Caco-2 (cell line): ENCODE results near the gene UBE2J2. TPM values are rescaled to one million over a fixed set of nuclear protein-coding genes. Genes with fewer than 3 reads are reported as not detected.

Experiments used
- BruUV-seq: library from RNA; stranded (reverse); fragments of 400-500 nt; replicated peaks from 2 replicates; lab custom pipeline; 2021; lab: Mats Ljungman, UMichigan
- CTCF ChIA-PET: fragments of 300-600 bp; sonication (Branson Sonifier 250); formaldehyde crosslinking; loops from one replicate; lab custom pipeline; 2022; ENCODE audit warnings: antibody characterized with exemption; lab: Charles Lee
- POLR2A ChIA-PET: fragments of 300-600 bp; sonication (Branson Sonifier 250); formaldehyde crosslinking; loops from one replicate; lab custom pipeline; 2022; ENCODE audit warnings: antibody characterized with exemption; lab: Charles Lee
- DNase-seq, 2 experiments: peaks; one replicate each; pipeline versions ENCODE4 v3.0.0 to v3.0.0-alpha.2; 2020 to 2022
- H3K27me3 ChIP-seq: replicated peaks from 2 replicates; pipeline ENCODE4 v1.6.0; 2011; ENCODE audit warnings: low read length; ENCODE audit not compliant: control insufficient read depth, insufficient read depth
- H3K36me3 ChIP-seq: 2 replicates; pipeline ENCODE4 v1.5.1; 2011; ENCODE audit warnings: low read length; ENCODE audit not compliant: control insufficient read depth, insufficient read depth
- H3K4me1 ChIP-seq: fragments of 250-450 bp; sonication (Bioruptor Pico); 2 replicates; pipeline ENCODE4 v1.5.1; 2020; ENCODE audit warnings: mild to moderate bottlenecking
- H3K4me3 ChIP-seq: 2 replicates; pipeline ENCODE4 v1.5.1; 2011; ENCODE audit warnings: low read depth, mild to moderate bottlenecking, control low read depth, low read length
- H3K9me3 ChIP-seq: fragments of 250-450 bp; sonication (Bioruptor Pico); 2 replicates; pipeline ENCODE4 v1.5.1; 2020; ENCODE audit warnings: mild to moderate bottlenecking, moderate library complexity
- H3K27ac Mint-ChIP-seq: one replicate; pipeline ENCODE4 v1.8.0; 2022; ENCODE audit warnings: mixed read lengths; ENCODE audit not compliant: unreplicated experiment
- H3K27me3 Mint-ChIP-seq: one replicate; pipeline ENCODE4 v1.8.0; 2022; ENCODE audit warnings: mixed read lengths; ENCODE audit not compliant: insufficient read depth, unreplicated experiment
- H3K36me3 Mint-ChIP-seq: one replicate; pipeline ENCODE4 v1.8.0; 2022; ENCODE audit warnings: mild to moderate bottlenecking, mixed read lengths; ENCODE audit not compliant: insufficient read depth, unreplicated experiment
- H3K4me1 Mint-ChIP-seq: one replicate; pipeline ENCODE4 v1.8.0; 2022; ENCODE audit warnings: low read depth, mixed read lengths; ENCODE audit not compliant: unreplicated experiment
- H3K4me3 Mint-ChIP-seq: one replicate; pipeline ENCODE4 v1.8.0; 2022; ENCODE audit warnings: mild to moderate bottlenecking, moderate library complexity, mixed read lengths; ENCODE audit not compliant: unreplicated experiment
- H3K9me3 Mint-ChIP-seq: one replicate; pipeline ENCODE4 v1.8.0; 2022; ENCODE audit warnings: mixed read lengths; ENCODE audit not compliant: unreplicated experiment
- CTCF ChIP-seq, 2 experiments: fragments of 200-600 bp in 1 of 2; IDR thresholded peaks; 1 replicate in 1 of 2; 2 replicates in 1 of 2; pipeline versions ENCODE4 v1.5.1 to v1.8.0; 2011 to 2022; ENCODE audit warnings: antibody characterized with exemption in 1 of 2, control low read depth in 1 of 2, inconsistent platforms in 1 of 2, low read depth in 1 of 2, low read length in 1 of 2, mild to moderate bottlenecking in 1 of 2, moderate library complexity in 1 of 2; ENCODE audit not compliant: insufficient read depth in 1 of 2, severe bottlenecking in 1 of 2, unreplicated experiment in 1 of 2
- intact Hi-C: fragments of 100-400 bp; cut with micrococcal nuclease; formaldehyde crosslinking; loops from one replicate; pipeline ENCODE4 v1.10.0; 2022; ENCODE audit not compliant: unreplicated experiment
- total RNA-seq: library from RNA; stranded (reverse); gene quantifications from 2 replicates; pipeline ENCODE4 v1.2.3, GENCODE V29; 2022

UBE2J2 gene
- total RNA-seq, 1 experiment from 2014 or later = 57.2 TPM

- Mint-ChIP-seq H3K4me1 (no peaks in the 10 kb centered on the region), H3K27ac (no peak overlapping the region), H3K4me3 (no peak overlapping the region), H3K9me3 (no peaks in the 10 kb centered on the region), H3K27me3 (no peaks in the 10 kb centered on the region), H3K36me3 (peaks cover 78% of the 10 kb centered on the region)
- no peaks in the 10 kb centered on the region; the same call in none of the 2 replicates for H3K36me3 ChIP-seq
- BruUV-seq = no TSS peak
- H3K27me3 ChIP-seq = no peaks in the 10 kb centered on the region
- intact Hi-C loops = no loop called here
- H3K4me1 ChIP-seq = no peaks in the 10 kb centered on the region
- no peak for DNase-seq
- no peak for TF ChIP-seq CTCF (IDR thresholded peaks at IDR 0.05; ENCODE audit: insufficient read depth in 1 of 2, low read depth in 1 of 2, low read length in 1 of 2, severe bottlenecking in 1 of 2, unreplicated experiment in 1 of 2)
- POLR2A ChIA-PET = no interaction called here
- H3K4me3 ChIP-seq = no peak overlapping the region
- CTCF ChIA-PET = no interaction called here
- H3K9me3 ChIP-seq = no peaks in the 10 kb centered on the region
Observed at GRCh38 chr1:1262758-1263157, 10.9 kb downstream of the UBE2J2 start.

- intact Hi-C loops = no loop called here
- no TSS peak for BruUV-seq
- DNase-seq = no peak
- Histone ChIP-seq H3K4me1 (no peaks in the 10 kb centered on the region), H3K27me3 (no peaks in the 10 kb centered on the region), H3K36me3 (no peaks in the 10 kb centered on the region; the same call in none of the 2 replicates), H3K4me3 (no peak overlapping the region), H3K9me3 (no peaks in the 10 kb centered on the region)
- H3K4me3 Mint-ChIP-seq = no peak overlapping the region
- H3K4me1 Mint-ChIP-seq = no peaks in the 10 kb centered on the region
- ChIA-PET CTCF (no interaction called here), POLR2A (interaction anchor here (0.6 kb wide), 1 partner anchor 11 kb away, joined by 3 read pairs; the partner anchor contains the start of gene UBE2J2)
- H3K27me3 Mint-ChIP-seq = no peaks in the 10 kb centered on the region
- H3K9me3 Mint-ChIP-seq = no peaks in the 10 kb centered on the region
- no peak overlapping the region for H3K27ac Mint-ChIP-seq
- peaks cover 80% of the 10 kb centered on the region for H3K36me3 Mint-ChIP-seq
- no peak for TF ChIP-seq CTCF (IDR thresholded peaks at IDR 0.05; ENCODE audit: insufficient read depth in 1 of 2, low read depth in 1 of 2, low read length in 1 of 2, severe bottlenecking in 1 of 2, unreplicated experiment in 1 of 2)
Observed at GRCh38 chr1:1262071-1262470, 11.6 kb downstream of the UBE2J2 start.

GRCh38 chr1:1260843-1261560 is 12.7 kb downstream of the UBE2J2 start:
- no peaks in the 10 kb centered on the region for H3K27me3 ChIP-seq
- no peaks in the 10 kb centered on the region for H3K9me3 ChIP-seq
- ChIA-PET CTCF (no interaction called here), POLR2A (interaction anchor here (0.7 kb wide), 1 partner anchor 29 kb away, joined by 3 read pairs; the partner anchor contains the start of gene B3GALT6)
- intact Hi-C loops = no loop called here
- H3K36me3 Mint-ChIP-seq = peaks cover 84% of the 10 kb centered on the region
- H3K4me1 Mint-ChIP-seq = no peaks in the 10 kb centered on the region
- H3K27ac Mint-ChIP-seq = no peak overlapping the region
- H3K27me3 Mint-ChIP-seq = no peaks in the 10 kb centered on the region
- peaks cover 1% of the 10 kb centered on the region for H3K36me3 ChIP-seq
- TF ChIP-seq CTCF (IDR thresholded peaks at IDR 0.05; ENCODE audit: insufficient read depth in 1 of 2, low read depth in 1 of 2, low read length in 1 of 2, severe bottlenecking in 1 of 2, unreplicated experiment in 1 of 2) = no peak
- no peak overlapping the region for H3K4me3 Mint-ChIP-seq
- H3K9me3 Mint-ChIP-seq = no peaks in the 10 kb centered on the region
- H3K4me1 ChIP-seq = no peaks in the 10 kb centered on the region
- BruUV-seq = no TSS peak
- no peak for DNase-seq
- no peak overlapping the region for H3K4me3 ChIP-seq
